Activated naive CD4-positive, alpha-beta T cell treated with anti-CD3 and anti-CD28 coated beads, Interleukin-2, amount 10 ng/mL, durations not matched to agents 7 days and 5 days (primary cell): ENCODE results near the gene HJV.
"Not testable (repeated sequence)": the region's sequence is repeated elsewhere in the genome, so short reads cannot be mapped to it uniquely, and the experiment has no call there.

ENCODE experiments used
- CTCF ChIA-PET: fragments of 350-600 bp; sonication (Branson Sonifier 250); formaldehyde crosslinking; loops from one replicate; lab custom pipeline; 2021; ENCODE audit warnings: antibody characterized with exemption; lab: Charles Lee
- DNase-seq: peaks from one replicate; pipeline ENCODE4 v3.0.0-alpha.2; 2020
- H3K27ac Mint-ChIP-seq: one replicate; pipeline ENCODE4 v1.8.0; 2021; ENCODE audit warnings: mild to moderate bottlenecking, moderate library complexity, mixed read lengths
- H3K27me3 Mint-ChIP-seq: one replicate; pipeline ENCODE4 v1.8.0; 2021; ENCODE audit warnings: mild to moderate bottlenecking, mixed read lengths
- H3K36me3 Mint-ChIP-seq: one replicate; pipeline ENCODE4 v1.8.0; 2021; ENCODE audit warnings: mixed read lengths
- H3K4me1 Mint-ChIP-seq: one replicate; pipeline ENCODE4 v1.8.0; 2021; ENCODE audit warnings: mixed read lengths
- H3K4me3 Mint-ChIP-seq: one replicate; pipeline ENCODE4 v1.8.0; 2021; ENCODE audit warnings: mild to moderate bottlenecking, moderate library complexity, mixed read lengths
- H3K9me3 Mint-ChIP-seq: one replicate; pipeline ENCODE4 v1.8.0; 2021; ENCODE audit warnings: mixed read lengths

Gene HJV, protein sequence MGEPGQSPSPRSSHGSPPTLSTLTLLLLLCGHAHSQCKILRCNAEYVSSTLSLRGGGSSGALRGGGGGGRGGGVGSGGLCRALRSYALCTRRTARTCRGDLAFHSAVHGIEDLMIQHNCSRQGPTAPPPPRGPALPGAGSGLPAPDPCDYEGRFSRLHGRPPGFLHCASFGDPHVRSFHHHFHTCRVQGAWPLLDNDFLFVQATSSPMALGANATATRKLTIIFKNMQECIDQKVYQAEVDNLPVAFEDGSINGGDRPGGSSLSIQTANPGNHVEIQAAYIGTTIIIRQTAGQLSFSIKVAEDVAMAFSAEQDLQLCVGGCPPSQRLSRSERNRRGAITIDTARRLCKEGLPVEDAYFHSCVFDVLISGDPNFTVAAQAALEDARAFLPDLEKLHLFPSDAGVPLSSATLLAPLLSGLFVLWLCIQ

DNA sequence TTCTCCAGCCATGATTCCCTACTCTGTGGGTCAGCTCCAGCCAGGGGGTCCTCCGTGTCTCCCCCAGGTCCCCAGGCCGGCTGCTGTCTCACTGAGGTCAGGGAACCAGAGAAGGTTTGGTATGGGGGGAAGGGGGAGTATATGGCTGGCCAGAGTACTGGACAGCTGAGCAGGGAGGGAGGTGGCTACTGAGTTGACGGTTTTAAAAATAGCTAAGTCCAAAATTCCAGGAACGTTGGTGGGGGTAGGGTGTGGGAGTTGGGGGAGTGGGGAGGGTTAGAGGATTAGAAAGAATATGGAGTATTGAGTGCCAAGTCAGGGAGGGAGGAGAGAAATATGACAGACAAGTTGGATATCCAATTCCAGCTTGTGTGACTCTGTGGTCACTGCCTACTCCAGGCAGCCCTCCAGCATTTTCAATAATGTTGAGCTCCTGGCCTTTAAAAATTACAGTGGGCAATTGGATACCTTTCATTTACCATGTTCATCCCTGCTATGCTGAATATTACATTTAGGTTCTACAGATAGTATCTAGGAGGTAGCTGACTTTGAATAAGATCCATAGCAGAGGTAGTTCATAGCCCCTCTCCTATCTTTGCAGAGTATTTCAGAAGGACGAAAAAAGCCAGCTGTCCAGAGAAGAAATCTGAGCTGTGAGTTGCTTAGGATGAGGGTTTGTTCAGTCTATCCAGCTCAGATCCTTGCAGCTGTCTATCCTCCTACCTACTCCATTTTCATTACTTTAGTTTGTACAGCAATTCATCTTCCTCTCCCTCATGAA is at the start of gene HJV:
Gene HJV (minus strand): TSS at position 114 of the 781 bp plus-strand sequence. CDS start 1,504 bp downstream, outside the sequence.
- Mint-ChIP-seq H3K9me3 (no peaks in the 10 kb centered on the region), H3K4me1 (peaks cover 9% of the 10 kb centered on the region), H3K27ac (no peak within 1 kb of the TSS), H3K36me3 (no peaks in the 10 kb centered on the region), H3K27me3 (peaks cover 80% of the 10 kb centered on the region), H3K4me3 (no peak within 1 kb of the TSS)
- CTCF ChIA-PET, result interaction anchor here (1.0 to 2.2 kb wide), 4 partner anchors 11 to 176 kb away, joined by 3 to 11 read pairs (median 4); partner anchors contain the start of gene NUDT17
- DNase-seq, result no peak

DNA sequence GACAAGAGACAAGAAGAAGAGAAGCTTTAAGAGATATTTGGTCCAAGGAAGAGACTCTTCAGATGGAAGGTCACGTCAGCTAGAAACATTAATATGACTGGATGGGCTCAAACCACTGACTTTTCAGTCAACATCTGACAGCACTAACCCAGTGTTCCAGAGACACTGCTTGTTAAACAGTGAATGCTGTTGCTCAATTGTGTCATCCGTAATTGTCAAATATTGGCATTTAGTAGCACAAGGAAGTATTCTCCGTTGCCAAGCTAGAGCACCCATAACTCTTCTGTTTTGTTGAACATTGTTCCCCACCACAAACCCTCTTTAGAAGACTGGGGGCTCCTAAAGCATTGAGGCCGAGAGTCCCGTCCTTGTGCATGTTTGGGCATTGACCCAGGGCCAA is 37.6 kb upstream of the HJV start:
- DNase-seq, H3K27ac Mint-ChIP-seq, H3K9me3 Mint-ChIP-seq, H3K4me1 Mint-ChIP-seq, H3K4me3 Mint-ChIP-seq, H3K27me3 Mint-ChIP-seq, CTCF ChIA-PET, H3K36me3 Mint-ChIP-seq: not testable (repeated sequence)

DNA sequence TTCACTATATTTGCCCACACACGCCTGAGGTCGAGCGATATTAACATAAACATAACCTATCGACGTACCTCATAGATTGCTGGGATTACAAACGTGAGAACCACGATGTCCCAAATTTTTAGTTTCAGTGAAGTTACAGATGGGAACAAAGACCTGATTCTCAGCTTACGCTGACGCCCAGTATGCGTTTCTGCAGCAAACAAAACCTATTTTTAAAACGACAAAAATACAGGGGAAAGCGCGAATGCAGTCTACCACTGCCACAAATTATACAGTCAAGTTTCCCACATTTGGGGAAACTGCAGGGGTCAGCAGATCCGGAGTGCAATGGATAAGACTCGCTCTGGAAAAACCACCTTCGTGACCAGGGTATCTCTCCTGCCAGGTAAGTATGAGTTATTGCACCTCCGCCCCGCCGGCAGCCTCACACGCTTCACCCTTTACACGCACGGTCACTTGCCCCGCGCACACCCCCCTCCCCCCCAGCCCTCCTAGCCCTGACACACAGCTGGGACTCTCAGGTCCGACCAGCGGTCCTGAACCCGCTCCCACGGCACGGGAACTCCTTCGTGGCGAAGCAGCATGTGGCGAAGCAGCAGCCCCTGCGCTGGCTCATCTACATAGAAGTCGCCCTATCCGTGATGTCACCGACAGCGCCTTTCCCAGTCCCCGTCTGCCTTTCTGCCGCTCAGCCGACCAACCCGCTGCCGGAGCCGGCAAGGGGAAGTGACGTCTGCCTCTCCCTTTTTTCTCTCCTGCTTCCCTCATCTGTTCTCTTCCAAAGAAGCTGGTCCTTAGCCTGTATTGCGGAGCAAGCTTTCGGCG is 30.5 kb upstream of the HJV start:
- CTCF ChIA-PET, result not testable (repeated sequence)
- H3K27ac Mint-ChIP-seq, result peak overlapping the region; percentile 97

DNA sequence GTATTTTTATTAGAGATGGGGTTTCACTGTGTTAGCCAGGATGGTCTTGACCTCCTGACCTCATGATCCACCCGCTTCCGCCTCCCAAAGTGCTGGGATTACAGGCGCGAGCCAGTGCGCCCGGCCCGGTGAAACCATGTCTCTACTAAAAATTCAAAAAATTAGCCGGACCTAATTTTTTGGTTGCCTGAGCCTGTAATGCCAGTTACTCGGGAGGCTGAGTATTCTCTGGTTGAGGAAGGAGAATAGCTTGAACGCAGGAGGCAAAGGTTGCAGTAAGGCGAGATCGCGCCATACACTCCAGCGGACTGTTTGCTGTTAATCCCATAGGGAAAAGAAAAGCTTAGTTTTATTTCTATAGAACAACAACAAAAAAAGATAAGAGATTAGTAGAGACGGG is 29.9 kb upstream of the HJV start:
- Mint-ChIP-seq H3K27me3 (peaks cover 13% of the 10 kb centered on the region), H3K4me3 (peak overlapping the region; percentile 73), H3K9me3 (no peaks in the 10 kb centered on the region), H3K36me3 (no peaks in the 10 kb centered on the region), H3K27ac (peak overlapping the region; percentile 97), H3K4me1 (peaks cover 37% of the 10 kb centered on the region)
- CTCF ChIA-PET, result no interaction called here
- DNase-seq, result no peak

More for the DNA sequence above, 30.5 kb upstream of the HJV start:
- DNase-seq, result peak; percentile 78
- H3K36me3 Mint-ChIP-seq, H3K9me3 Mint-ChIP-seq, H3K27me3 Mint-ChIP-seq: not testable (repeated sequence)
- Mint-ChIP-seq H3K4me3 (peak overlapping the region; percentile 73), H3K4me1 (peaks cover 37% of the 10 kb centered on the region)

DNA sequence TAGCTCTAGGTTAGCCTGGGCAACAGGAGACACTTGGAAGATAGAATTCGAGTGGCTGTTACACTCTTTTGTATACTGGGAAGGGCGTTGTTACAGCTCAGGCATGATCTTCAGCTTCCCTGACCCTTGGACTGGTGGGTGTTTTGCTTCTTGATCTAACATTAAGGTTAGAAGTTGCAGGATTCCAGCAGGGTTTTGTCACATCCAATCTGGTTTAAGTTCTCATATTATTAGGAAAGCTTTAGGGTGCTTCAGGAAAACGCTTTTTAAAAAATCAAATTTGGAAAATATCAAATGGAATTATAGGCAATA is 29.1 kb upstream of the HJV start:
- H3K27ac Mint-ChIP-seq, DNase-seq, H3K36me3 Mint-ChIP-seq, H3K9me3 Mint-ChIP-seq, H3K4me3 Mint-ChIP-seq: not testable (repeated sequence)
- peaks cover 37% of the 10 kb centered on the region for H3K4me1 Mint-ChIP-seq
- CTCF ChIA-PET, result interaction anchor here (1.6 kb wide), 1 partner anchor 18 kb away, joined by 6 read pairs; no protein-coding TSS in a partner anchor
- H3K27me3 Mint-ChIP-seq, result peaks cover 13% of the 10 kb centered on the region

DNA sequence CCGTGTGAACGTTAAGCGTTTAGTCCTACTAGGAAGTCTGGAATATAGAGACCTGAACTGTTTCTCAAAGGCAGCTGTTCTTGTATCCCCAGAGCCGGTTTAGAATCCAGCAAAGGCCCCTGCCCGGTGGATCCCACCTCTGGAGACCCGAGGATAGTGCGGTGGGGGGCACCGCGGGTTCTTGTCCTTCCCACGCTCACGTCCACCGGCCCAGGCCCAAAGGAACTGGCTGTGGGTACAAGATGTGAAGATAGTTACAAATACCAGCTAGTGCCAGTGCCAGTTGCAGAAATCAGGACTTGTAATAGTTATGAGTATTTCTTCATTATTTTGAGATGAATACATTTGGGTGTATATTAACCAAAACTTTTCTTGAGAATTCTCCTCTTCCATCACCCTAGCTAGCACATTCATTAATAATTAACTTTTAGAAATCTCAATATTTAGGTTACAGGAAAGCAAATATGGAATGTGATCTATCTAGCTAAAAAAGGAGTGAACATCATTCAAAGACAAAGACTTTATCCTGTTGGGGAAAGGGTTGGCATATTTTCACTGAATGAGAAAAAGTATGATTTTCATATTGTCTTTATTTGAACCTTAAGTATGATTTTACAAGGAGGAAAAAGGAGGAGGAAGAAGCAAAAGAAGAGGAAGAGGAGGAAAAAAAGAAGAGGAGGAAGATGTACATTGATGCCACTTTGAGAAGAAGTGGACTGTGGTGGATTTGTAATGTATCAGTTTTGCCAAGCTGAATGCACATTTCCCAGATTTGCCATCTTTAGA is 28.5 kb upstream of the HJV start:
- H3K4me3 Mint-ChIP-seq, H3K9me3 Mint-ChIP-seq, H3K27ac Mint-ChIP-seq, H3K36me3 Mint-ChIP-seq, DNase-seq: not testable (repeated sequence)
- H3K27me3 Mint-ChIP-seq, result peaks cover 13% of the 10 kb centered on the region
- CTCF ChIA-PET, result interaction anchor here (1.6 kb wide), 1 partner anchor 18 kb away, joined by 6 read pairs; no protein-coding TSS in a partner anchor
- peaks cover 37% of the 10 kb centered on the region for H3K4me1 Mint-ChIP-seq

DNA sequence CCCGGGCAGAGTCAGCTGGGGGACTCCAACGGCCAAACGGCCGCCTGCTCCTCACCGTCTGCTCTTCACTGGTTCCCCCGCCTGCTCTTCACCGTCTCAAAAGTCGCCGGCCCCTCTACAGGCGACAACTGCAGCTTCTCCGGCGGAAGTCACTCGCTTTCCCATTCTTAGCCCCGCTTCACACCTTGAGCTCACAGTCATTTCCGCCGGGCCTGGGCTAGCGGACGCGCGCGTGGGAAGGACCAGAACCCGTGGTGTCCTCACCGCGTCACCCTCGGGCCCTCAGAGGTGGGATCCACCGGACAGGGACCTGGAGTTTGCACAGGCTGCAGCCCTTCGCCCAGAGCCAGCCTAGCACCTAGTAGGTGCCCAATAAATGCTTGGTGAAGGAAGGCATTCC is 27.9 kb upstream of the HJV start:
- H3K9me3 Mint-ChIP-seq, result no peaks in the 10 kb centered on the region
- H3K4me1 Mint-ChIP-seq, result peaks cover 37% of the 10 kb centered on the region
- no peak overlapping the region for H3K4me3 Mint-ChIP-seq
- peaks cover 16% of the 10 kb centered on the region for H3K27me3 Mint-ChIP-seq
- H3K27ac Mint-ChIP-seq, result peak overlapping the region; percentile 14
- H3K36me3 Mint-ChIP-seq, result no peaks in the 10 kb centered on the region
- DNase-seq, result no peak
- CTCF ChIA-PET, result interaction anchor here (1.6 kb wide), 1 partner anchor 17 kb away, joined by 6 read pairs; no protein-coding TSS in a partner anchor

DNA sequence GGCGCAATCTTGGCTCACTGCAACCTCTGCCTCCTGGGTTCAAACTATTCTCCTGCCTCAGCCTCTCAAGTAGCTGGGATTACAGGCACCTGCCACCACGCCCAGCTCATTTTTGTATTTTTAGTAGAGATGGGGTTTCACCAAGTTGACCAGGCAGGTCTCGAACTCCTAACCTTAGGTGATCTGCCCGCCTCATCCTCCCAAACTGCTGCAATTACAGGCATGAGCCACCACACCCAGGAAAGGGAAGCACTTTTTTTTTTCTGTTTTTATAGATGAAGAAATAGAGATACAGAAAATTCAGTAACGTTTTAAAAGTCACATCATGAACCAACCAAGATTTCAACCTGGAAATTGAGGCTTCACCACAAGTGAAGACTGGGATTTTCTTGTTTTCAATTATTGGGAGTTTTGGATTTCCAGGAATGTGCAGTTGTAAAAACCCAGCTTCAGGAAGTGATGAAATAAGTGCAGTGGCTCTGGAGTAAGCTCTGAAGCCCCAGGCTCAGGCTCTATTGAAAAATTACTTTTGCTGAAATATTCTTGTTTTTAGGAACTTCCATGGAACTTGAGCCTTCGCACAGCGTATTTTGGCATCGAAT is 27.1 kb upstream of the HJV start:
- H3K4me3 Mint-ChIP-seq, H3K36me3 Mint-ChIP-seq, H3K27ac Mint-ChIP-seq, H3K9me3 Mint-ChIP-seq, DNase-seq, CTCF ChIA-PET: not testable (repeated sequence)
- Mint-ChIP-seq H3K27me3 (peaks cover 17% of the 10 kb centered on the region), H3K4me1 (peaks cover 37% of the 10 kb centered on the region)

DNA sequence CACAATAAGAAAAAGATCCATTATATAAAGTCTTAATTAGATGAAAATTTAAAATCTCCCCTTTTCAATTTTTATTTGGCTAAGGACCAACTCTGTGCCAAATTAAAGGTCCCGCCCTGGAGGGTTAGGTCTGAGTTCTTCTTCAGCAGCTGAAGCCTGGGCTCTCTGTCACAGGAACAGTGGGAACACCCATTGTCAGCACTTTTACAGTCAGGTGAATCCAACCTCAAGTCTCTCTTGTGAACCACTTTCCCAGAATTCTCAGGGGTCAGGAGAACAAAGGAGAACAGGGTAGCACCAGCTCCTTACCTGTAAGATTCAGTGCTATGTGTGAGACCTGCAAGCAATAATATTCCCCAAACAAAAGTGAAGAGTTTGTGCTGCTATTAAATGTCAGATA is 25.1 kb upstream of the HJV start:
- CTCF ChIA-PET, result interaction anchor here (1.0 kb wide), 1 partner anchor 68 kb away, joined by 3 read pairs; no protein-coding TSS in a partner anchor
- Mint-ChIP-seq H3K9me3 (no peaks in the 10 kb centered on the region), H3K4me3 (no peak overlapping the region), H3K27me3 (peaks cover 14% of the 10 kb centered on the region), H3K36me3 (no peaks in the 10 kb centered on the region), H3K4me1 (peaks cover 26% of the 10 kb centered on the region), H3K27ac (no peak overlapping the region)
- DNase-seq, result no peak

DNA sequence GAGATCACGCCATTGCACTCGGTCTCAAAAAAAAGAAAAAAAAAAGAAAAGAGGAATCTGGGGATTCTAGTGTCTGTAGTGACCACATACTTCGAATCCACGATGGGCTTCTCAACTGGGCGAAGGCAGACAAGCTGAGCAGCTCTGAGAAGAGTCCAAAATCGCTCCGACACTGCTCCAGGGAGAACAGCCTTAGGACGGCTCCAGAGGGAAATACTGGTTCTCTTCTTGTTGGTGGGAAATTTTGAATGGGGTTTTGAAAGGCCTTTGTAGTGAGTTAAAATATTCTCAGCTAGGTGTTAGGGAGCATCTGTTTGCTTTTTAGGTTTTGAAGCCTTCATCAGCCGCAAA is 18.3 kb upstream of the HJV start:
- Mint-ChIP-seq H3K4me3 (no peak overlapping the region), H3K4me1 (peaks cover 40% of the 10 kb centered on the region), H3K27ac (no peak overlapping the region), H3K9me3 (no peaks in the 10 kb centered on the region), H3K36me3 (peaks cover 5% of the 10 kb centered on the region), H3K27me3 (peaks cover 36% of the 10 kb centered on the region)
- CTCF ChIA-PET, result interaction anchor here (0.8 to 1.0 kb wide), 2 partner anchors 63 to 189 kb away, joined by 3 read pairs; no protein-coding TSS in a partner anchor
- DNase-seq, result no peak

DNA sequence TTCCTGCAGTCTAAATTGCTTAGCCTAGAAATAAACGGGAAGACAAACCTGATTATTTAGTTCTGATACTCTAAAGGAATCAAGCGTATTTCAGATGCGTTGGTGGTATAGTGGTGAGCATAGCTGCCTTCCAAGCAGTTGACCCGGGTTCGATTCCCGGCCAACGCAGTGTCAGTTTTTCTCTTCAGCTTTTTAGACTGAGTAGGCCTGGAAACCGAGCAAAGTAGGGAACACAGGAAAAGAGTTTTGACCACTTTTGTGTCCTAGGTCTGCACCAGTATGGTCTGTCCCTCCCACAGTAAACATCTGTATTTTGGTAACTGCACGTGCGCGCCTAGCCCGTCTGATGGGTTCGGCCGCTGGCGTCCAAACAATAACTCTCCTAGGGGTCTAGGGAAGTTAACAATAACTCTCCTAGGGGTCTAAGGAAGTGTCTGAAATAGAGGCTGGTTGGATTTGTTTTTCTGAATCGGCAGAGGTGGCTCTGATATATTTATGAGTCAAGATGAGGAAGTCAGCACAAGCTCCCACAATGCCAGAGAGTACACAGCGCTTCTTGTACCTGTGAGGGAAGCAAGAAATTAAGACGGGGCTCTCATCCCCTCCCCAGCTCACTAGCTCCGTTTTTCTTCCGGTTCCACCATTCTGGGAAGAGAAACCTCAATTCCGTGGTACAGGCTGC is 15.6 kb upstream of the HJV start:
- peaks cover 5% of the 10 kb centered on the region for H3K36me3 Mint-ChIP-seq
- peak overlapping the region; percentile 95 for H3K4me3 Mint-ChIP-seq
- H3K4me1 Mint-ChIP-seq, result peaks cover 49% of the 10 kb centered on the region
- peaks cover 33% of the 10 kb centered on the region for H3K27me3 Mint-ChIP-seq
- no peaks in the 10 kb centered on the region for H3K9me3 Mint-ChIP-seq
- peak; percentile 85 for DNase-seq
- CTCF ChIA-PET, result interaction anchor here (1.4 to 2.1 kb wide), 4 partner anchors 22 to 190 kb away, joined by 4 to 6 read pairs (median 6); no protein-coding TSS in a partner anchor
- H3K27ac Mint-ChIP-seq, result peak overlapping the region; percentile 99

DNA sequence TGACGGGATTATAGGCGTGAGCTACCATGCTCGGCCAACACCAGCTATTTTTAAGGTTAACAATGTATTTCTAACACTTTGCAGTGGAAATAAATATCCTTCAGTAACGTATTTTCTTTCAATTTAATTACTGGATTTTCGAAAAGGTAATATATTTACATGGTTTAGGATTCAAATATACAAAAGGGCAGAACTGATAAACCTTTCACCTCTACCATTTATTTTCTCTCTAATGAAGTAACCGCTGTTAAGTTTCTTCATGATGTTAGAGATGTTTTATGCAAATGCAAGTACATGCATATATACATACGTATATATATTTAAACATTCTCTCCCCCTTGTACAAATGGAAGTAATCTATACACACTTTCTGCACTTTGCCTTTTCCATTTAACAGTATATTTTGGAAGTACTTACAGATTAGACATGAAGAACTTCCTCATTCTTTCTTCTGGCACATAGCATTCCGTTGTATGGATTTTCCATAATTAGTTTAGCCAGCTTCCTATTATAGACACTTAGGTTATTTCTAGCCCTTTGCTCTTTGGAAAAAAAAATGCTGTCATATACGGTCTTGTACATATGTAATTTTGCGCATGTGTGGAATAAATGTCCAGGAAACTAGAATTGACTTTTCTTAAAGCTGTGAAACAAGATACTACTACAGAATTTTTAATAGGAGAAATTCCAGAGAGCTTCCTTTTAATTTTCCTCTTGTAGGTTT is 14.9 kb upstream of the HJV start:
- Mint-ChIP-seq H3K27ac (peak overlapping the region; percentile 99), H3K9me3 (no peaks in the 10 kb centered on the region), H3K27me3 (peaks cover 34% of the 10 kb centered on the region), H3K4me1 (peaks cover 49% of the 10 kb centered on the region), H3K36me3 (peaks cover 5% of the 10 kb centered on the region), H3K4me3 (peak overlapping the region; percentile 95)
- no peak for DNase-seq
- CTCF ChIA-PET, result interaction anchor here (1.8 to 2.1 kb wide), 3 partner anchors 22 to 190 kb away, joined by 5 to 6 read pairs (median 6); no protein-coding TSS in a partner anchor
